HepG2 (cell line): ENCODE data around the gene PLPP3. TPM values are rescaled to one million over a fixed set of nuclear protein-coding genes. Genes with fewer than 3 reads are reported as not detected.

Source experiments
- ATAC-seq: fragments of 200-7000 bp; cut with Tn5 transposase; 3 replicates; pipeline ENCODE4 v1.9.1; 2020; ENCODE audit warnings: mild to moderate bottlenecking, moderate library complexity
- BruUV-seq: library from RNA; stranded (reverse); fragments of 400-500 nt; replicated peaks from 2 replicates; lab custom pipeline; 2021; lab: Mats Ljungman, UMichigan
- CTCF ChIA-PET: fragments of 300-600 bp; formaldehyde crosslinking; extraction: SDS; loops from one replicate; lab custom pipeline; 2021; ENCODE audit warnings: low total read pairs, inconsistent platforms, low intra/inter-chr PET ratio; lab: Yijun Ruan, JAX
- POLR2A ChIA-PET: fragments of 350-600 bp; sonication (Branson Sonifier 250); formaldehyde crosslinking; loops from one replicate; lab custom pipeline; 2020; ENCODE audit warnings: antibody characterized with exemption, inconsistent platforms; lab: Yijun Ruan, JAX
- DNase-seq: peaks from one replicate; pipeline ENCODE4 v3.0.0-alpha.2; 2015; ENCODE audit warnings: low spot score
- FAIRE-seq: peaks from 3 replicates; lab custom pipeline; 2011; peaks lifted over from hg19 to GRCh38; lab: Jason Lieb, UNC
- H2AFZ ChIP-seq: one replicate; pipeline ENCODE4 v1.6.1; 2011; ENCODE audit warnings: low read length, inconsistent platforms
- H3K27ac ChIP-seq: fragments of 300-600 bp; 3 replicates; pipeline ENCODE4 v1.8.0; 2011; ENCODE audit warnings: mixed run types, mild to moderate bottlenecking, mixed read lengths, low read length, inconsistent platforms; ENCODE audit not compliant: insufficient read depth; ENCODE audit errors: extremely low read length
- H3K27me3 ChIP-seq, 2 experiments: fragments of 200-600 bp in 1 of 2; 2 replicates in 1 of 2; 3 replicates in 1 of 2; pipeline versions ENCODE4 v1.6.0 to v1.8.0; 2011; ENCODE audit warnings: low read length in 2 of 2, mild to moderate bottlenecking in 2 of 2, moderate library complexity in 2 of 2, inconsistent platforms in 1 of 2; ENCODE audit not compliant: insufficient read depth in 2 of 2, control insufficient read depth in 1 of 2
- H3K36me3 ChIP-seq, 2 experiments: fragments of 200-600 bp in 1 of 2; replicated peaks in 1 of 2; 2 replicates in 1 of 2; 3 replicates in 1 of 2; pipeline versions ENCODE4 v1.5.1 to v1.8.0; 2011; ENCODE audit warnings: low read length in 2 of 2, inconsistent platforms in 1 of 2; ENCODE audit not compliant: insufficient read depth in 2 of 2, control insufficient read depth in 1 of 2
- H3K4me1 ChIP-seq: 2 replicates; pipeline ENCODE4 v1.5.1; 2012; ENCODE audit warnings: low read length, inconsistent platforms; ENCODE audit not compliant: insufficient read depth
- H3K4me2 ChIP-seq: 2 replicates; pipeline ENCODE4 v1.6.0; 2011; ENCODE audit warnings: low read depth, low read length, inconsistent platforms
- H3K4me3 ChIP-seq, 3 experiments: fragments of 200-600 bp in 1 of 3; sonication (generic), shearing (Covaris generic) in 1 of 3; replicated peaks in 1 of 3; 2 replicates each; pipeline ENCODE4 v1.5.1; 2011 to 2016; ENCODE audit warnings: low read length in 3 of 3, inconsistent platforms in 2 of 3, low read depth in 2 of 3, mild to moderate bottlenecking in 2 of 3, control low read depth in 1 of 3, mixed read lengths in 1 of 3; ENCODE audit not compliant: insufficient read depth in 1 of 3
- H3K79me2 ChIP-seq: one replicate; pipeline ENCODE4 v1.6.1; 2011; ENCODE audit warnings: low read length, inconsistent platforms; ENCODE audit not compliant: insufficient read depth
- H3K9ac ChIP-seq: 2 replicates; pipeline ENCODE4 v1.6.0; 2011; ENCODE audit warnings: mild to moderate bottlenecking, low read depth, low read length, inconsistent platforms; ENCODE audit not compliant: insufficient read depth
- H3K9me3 ChIP-seq: 2 replicates; pipeline ENCODE4 v1.5.1; 2012; ENCODE audit warnings: mild to moderate bottlenecking, low read length
- H4K20me1 ChIP-seq: 2 replicates; pipeline ENCODE4 v1.6.0; 2011; ENCODE audit warnings: inconsistent platforms, mild to moderate bottlenecking, low read length, moderate library complexity; ENCODE audit not compliant: insufficient read depth
- BCLAF1 ChIP-seq: fragments of 450-650 bp; IDR thresholded peaks from 2 replicates; pipeline ENCODE4 v1.6.1; 2017; ENCODE audit warnings: mild to moderate bottlenecking
- GATAD1 ChIP-seq: IDR thresholded peaks from 2 replicates; pipeline ENCODE4 v1.6.1; 2016; ENCODE audit warnings: missing genetic modification reagents, missing compliant biosample characterization
- HNF1B ChIP-seq: sonication (generic); formaldehyde crosslinking; IDR thresholded peaks from 2 replicates; pipeline ENCODE4 v1.5.1; 2020; ENCODE audit warnings: mild to moderate bottlenecking, moderate library complexity, missing genetic modification reagents
- NKX3-1 ChIP-seq: sonication (generic); formaldehyde crosslinking; IDR thresholded peaks from 2 replicates; pipeline ENCODE4 v1.5.0; 2020; ENCODE audit warnings: missing genetic modification reagents
- RAD21 ChIP-seq: fragments of 450-650 bp; formaldehyde crosslinking; IDR thresholded peaks from 2 replicates; pipeline ENCODE4 v1.5.0; 2020; ENCODE audit warnings: mild to moderate bottlenecking
- ZBTB26 ChIP-seq: IDR thresholded peaks from 2 replicates; pipeline ENCODE4 v1.6.1; 2016; ENCODE audit warnings: missing compliant biosample characterization, missing genetic modification reagents, borderline replicate concordance
- ZFAT ChIP-seq: sonication (generic); formaldehyde crosslinking; conservative IDR thresholded peaks from 2 replicates; pipeline ENCODE4 v1.8.1; 2023; ENCODE audit warnings: missing genetic modification reagents, inconsistent platforms
- ZFP62 ChIP-seq: sonication (generic); formaldehyde crosslinking; IDR thresholded peaks from 2 replicates; pipeline ENCODE4 v1.4.0; 2020; ENCODE audit warnings: missing genetic modification reagents
- ZNF280D ChIP-seq: sonication (generic); formaldehyde crosslinking; IDR thresholded peaks from 2 replicates; pipeline ENCODE4 v1.5.1; 2020; ENCODE audit warnings: mild to moderate bottlenecking, missing genetic modification reagents
- ZNF317 ChIP-seq: sonication (generic); formaldehyde crosslinking; IDR thresholded peaks from 2 replicates; pipeline ENCODE4 v1.5.0; 2020; ENCODE audit warnings: mild to moderate bottlenecking, missing genetic modification reagents
- ZNF7 ChIP-seq: IDR thresholded peaks from 2 replicates; pipeline ENCODE4 v1.6.1; 2016; ENCODE audit warnings: missing biosample characterization, missing genetic modification reagents
- in situ Hi-C: cut with HindIII; loops from 2 replicates; pipeline ENCODE4 v1.10.0; 2017; ENCODE audit warnings: low pct_unique_long_range_greater_than_20kb; ENCODE audit not compliant: extremely low pct_ligation_motif_present
- intact Hi-C: fragments of 100-400 bp; cut with micrococcal nuclease; formaldehyde crosslinking; loops from one replicate; pipeline ENCODE4 v1.10.0; 2022; ENCODE audit not compliant: unreplicated experiment
- polyA plus RNA-seq, 8 experiments: library from polyadenylated mRNA; depleted of rRNA in 3 of 8; stranded (reverse) in 7 of 8; unstranded in 1 of 8; fragments of >200 nt; fragmentation: Illumina TruSeq in 4 of 8; extraction: Trizol in 4 of 8; gene quantifications; 2 replicates each; pipeline versions ENCODE4 v1.2.1 to v1.2.3, GENCODE V29; 2011 to 2016; ENCODE audit warnings: low read depth in 4 of 8, missing spikeins in 1 of 8, mixed read lengths in 1 of 8; ENCODE audit not compliant: insufficient read depth in 1 of 8
- total RNA-seq, 5 experiments: library from RNA; depleted of rRNA; stranded (reverse); fragments of >200 nt; fragmentation: Illumina TruSeq; extraction: Trizol; gene quantifications; 2 replicates each; pipeline ENCODE4 v1.2.3, GENCODE V29; 2016; ENCODE audit warnings: low read depth in 1 of 5
- TF ChIP-seq, protein P1 (sequence below): sonication (generic); formaldehyde crosslinking; IDR thresholded peaks from 2 replicates; pipeline ENCODE4 v1.5.0; 2020; ENCODE audit warnings: mild to moderate bottlenecking, low read depth, missing genetic modification reagents, borderline replicate concordance
- TF ChIP-seq, protein P2 (sequence below): sonication (generic); formaldehyde crosslinking; conservative IDR thresholded peaks from 2 replicates; pipeline ENCODE4 v1.4.0; 2020; ENCODE audit warnings: missing genetic modification reagents

The PLPP3 gene
- total and polyA plus RNA-seq, 2 of the 13 experiments (the other 11 are each of a cell fraction or from before 2014, with no cell fraction given), result 49.7 to 65.8 TPM

DNA sequence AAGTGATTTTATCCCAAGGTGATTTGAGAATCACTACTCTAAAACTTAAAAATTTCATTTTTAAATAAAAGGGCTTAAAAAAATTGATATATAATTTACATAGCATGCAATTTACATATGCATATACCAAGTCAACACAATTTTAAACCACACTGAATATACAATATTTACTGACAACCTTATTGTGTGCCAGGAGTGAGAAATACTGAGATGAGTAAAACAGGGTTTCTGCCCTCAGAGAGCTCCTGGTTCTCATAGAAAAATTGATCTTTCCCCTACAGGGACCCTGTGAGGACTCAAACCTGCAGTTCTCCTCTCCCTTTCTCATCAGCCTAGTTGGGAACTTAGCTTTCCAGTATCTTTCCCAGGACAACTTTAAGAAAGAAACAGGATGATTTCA lies 27.0 kb downstream of the PLPP3 start:
- DNase-seq, result no peak
- BruUV-seq, result no TSS peak
- in situ Hi-C loops (no loop called here), intact Hi-C loops (no loop called here)
- Histone ChIP-seq H3K4me1 (peaks cover 63% of the 10 kb centered on the region), H3K79me2 (peaks cover 94% of the 10 kb centered on the region), H3K4me2 (no peak overlapping the region), H3K27ac (no peak overlapping the region), H3K9ac (no peak overlapping the region), H3K36me3 (peaks cover 1 to 10% of the 10 kb centered on the region in 2 experiments; a peak in 4 of 5 replicates), H3K9me3 (no peaks in the 10 kb centered on the region), H4K20me1 (peaks cover 18% of the 10 kb centered on the region), H3K4me3 (no peak overlapping the region), H2AFZ (no peak overlapping the region), H3K27me3 (no peaks in the 10 kb centered on the region)
- no peak for FAIRE-seq
- ATAC-seq, result no peak
- ChIA-PET CTCF (no interaction called here), POLR2A (no interaction called here)
- TF ChIP-seq RAD21 (no peak), ZBTB26 (CRISPR knock-in tag) (no peak), HNF1B (CRISPR knock-in tag) (no peak), ZNF280D (CRISPR knock-in tag) (no peak), ZNF7 (CRISPR knock-in tag) (no peak), GATAD1 (no peak), NKX3-1 (CRISPR knock-in tag) (no peak), ZFAT (no peak), ZNF317 (CRISPR knock-in tag) (no peak), BCLAF1 (no peak), ZFP62 (CRISPR knock-in tag) (no peak)
- TF ChIP-seq, protein P1, sequence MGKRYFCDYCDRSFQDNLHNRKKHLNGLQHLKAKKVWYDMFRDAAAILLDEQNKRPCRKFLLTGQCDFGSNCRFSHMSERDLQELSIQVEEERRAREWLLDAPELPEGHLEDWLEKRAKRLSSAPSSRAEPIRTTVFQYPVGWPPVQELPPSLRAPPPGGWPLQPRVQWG (CRISPR knock-in tag), result no peak
- TF ChIP-seq, protein P2, sequence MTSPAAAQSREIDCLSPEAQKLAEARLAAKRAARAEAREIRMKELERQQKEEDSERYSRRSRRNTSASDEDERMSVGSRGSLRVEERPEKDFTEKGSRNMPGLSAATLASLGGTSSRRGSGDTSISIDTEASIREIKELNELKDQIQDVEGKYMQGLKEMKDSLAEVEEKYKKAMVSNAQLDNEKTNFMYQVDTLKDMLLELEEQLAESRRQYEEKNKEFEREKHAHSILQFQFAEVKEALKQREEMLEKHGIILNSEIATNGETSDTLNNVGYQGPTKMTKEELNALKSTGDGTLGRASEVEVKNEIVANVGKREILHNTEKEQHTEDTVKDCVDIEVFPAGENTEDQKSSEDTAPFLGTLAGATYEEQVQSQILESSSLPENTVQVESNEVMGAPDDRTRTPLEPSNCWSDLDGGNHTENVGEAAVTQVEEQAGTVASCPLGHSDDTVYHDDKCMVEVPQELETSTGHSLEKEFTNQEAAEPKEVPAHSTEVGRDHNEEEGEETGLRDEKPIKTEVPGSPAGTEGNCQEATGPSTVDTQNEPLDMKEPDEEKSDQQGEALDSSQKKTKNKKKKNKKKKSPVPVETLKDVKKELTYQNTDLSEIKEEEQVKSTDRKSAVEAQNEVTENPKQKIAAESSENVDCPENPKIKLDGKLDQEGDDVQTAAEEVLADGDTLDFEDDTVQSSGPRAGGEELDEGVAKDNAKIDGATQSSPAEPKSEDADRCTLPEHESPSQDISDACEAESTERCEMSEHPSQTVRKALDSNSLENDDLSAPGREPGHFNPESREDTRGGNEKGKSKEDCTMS (CRISPR knock-in tag), result no peak
